HG02981 (cell line): ENCODE results near the gene DPM1.

Experiments
- ATAC-seq: cut with Tn5 transposase; IDR thresholded peaks from one replicate; pipeline ENCODE4 v1.9.1; 2021; ENCODE audit warnings: mild to moderate bottlenecking, moderate library complexity; ENCODE audit not compliant: unreplicated experiment

Gene DPM1

GRCh38 chr20:50931306-50932015 lies 26.9 kb downstream of the DPM1 start, which contains the start of gene ADNP:
Gene ADNP, minus strand, starts transcription at chr20:50931437. Its CDS starts 27,441 bp downstream, at chr20:50903996.
- peak; percentile 63 for ATAC-seq

GRCh38 chr20:50930976-50931305 lies 27.4 kb downstream of the DPM1 start:
- ATAC-seq = no peak

DNA sequence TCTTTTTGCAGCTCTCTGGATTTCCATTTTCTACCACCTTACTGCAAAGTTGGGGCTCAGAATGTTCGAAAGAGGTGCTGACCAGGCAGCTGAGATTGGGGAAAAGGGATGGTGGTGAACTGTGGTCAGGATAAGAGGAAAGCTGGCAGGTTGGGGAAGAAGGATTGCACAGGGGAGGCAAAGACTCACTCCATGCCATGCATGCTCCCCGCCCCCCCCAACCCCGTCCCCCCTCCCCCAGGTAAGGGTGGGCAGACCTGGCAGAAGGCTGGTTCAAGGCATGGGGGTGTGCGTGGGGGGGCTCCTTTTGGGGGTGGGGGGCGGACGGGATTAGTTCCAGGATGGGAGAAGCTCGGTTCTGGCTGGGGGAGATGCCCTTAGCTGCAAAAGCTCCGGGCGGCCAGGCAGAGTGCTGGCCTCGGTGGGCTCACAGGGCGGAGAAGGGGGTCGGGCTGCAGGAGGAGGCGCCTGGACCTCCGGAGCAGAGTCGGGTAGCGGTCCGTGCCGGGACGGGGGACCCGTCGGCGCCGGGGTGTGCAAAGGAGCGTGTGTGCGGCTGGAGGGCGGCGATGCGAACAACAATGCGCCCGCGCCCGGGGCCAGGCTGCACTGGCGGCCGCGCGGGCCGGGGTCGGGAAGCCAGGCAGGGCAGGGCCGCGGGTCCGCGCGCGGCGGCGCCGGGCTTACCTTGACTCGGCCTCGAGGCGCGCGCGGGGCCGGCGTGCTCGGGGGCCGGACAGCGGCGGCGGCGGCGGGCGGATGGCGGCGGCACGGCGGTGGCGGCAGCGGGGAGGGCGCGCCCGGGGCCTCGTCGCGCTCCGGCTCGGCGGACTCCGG lies 28.0 kb downstream of the DPM1 start:
- no peak for ATAC-seq

- ATAC-seq = peak; percentile 50
Observed at GRCh38 chr20:50929299-50930138, 28.8 kb downstream of the DPM1 start.

- ATAC-seq = no peak
Observed at GRCh38 chr20:50928469-50928868, 29.9 kb downstream of the DPM1 start.

DNA sequence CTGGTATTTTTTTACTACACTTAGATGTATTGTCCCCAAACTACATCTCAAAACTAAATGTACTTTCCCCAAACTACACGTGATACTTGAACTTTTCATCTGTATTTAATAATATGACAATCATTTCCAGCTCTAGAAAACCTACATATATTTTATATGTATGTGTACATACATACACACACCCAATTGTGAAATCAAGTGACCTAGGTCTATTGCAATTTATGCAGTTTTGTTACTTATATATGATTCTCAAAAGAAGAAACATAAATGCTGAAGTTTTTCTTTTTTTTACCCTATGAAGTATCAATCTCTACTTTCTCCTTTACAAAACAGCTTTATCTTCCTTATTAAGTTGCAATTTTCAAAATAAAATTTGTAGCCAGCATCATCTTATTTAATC lies 31.8 kb downstream of the DPM1 start:
- no peak for ATAC-seq

GRCh38 chr20:50924261-50924920 lies 33.9 kb downstream of the DPM1 start:
- no peak for ATAC-seq

DNA sequence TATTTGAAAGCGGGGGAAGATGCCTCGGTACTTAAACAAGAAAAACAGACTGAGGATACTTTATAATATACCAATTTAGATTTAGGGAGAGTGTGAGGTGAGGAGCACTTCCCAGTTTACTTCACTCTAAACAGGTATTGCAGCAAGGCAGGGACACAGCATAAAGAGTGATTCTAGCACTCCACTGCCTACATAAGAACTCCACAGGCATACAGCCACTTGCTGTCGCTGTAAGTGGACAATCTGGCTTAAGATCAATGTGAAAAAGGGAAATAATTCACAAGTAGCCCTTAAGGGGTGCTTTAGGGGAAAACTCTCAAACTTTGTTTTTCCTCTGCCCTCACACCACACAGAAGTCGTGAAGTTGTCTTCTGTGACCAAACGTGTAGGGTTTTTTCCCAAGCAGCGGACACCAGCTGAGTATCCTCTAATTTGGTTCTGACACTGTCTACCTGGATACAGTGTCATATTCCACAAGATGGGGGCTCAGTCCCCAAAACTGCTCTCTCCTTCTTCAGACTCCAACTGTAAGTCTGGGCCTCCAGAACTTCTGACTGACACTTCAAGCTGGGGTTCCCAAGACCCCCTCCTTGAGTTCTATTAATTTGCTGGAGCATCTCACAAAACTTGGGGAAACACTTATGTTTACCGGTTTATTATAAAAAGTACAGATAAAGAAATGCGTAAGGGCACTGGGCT lies 36.4 kb downstream of the DPM1 start:
- ATAC-seq = no peak

GRCh38 chr20:50920997-50921396 lies 37.3 kb downstream of the DPM1 start:
- peak; percentile 43 for ATAC-seq

GRCh38 chr20:50919567-50919966 lies 38.8 kb downstream of the DPM1 start:
- ATAC-seq = no peak

DNA sequence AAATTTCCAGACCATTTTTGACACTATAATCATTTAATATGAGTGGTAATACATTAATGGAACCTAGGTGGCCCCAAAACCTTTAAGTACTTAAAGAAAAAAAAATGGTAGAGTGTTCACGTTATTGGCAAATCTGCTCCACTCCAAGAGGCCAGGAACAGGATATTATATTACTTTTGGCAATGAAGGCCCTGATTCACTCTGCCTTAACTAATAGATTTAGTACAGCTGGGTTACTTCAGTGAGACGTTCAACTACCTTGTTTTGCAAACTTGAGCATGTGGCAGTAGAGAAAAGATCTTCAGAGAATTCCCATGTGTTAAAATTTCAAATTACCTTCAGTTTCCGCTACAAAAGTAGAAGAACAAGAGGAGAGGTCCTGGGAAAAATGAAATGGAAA lies 39.9 kb downstream of the DPM1 start:
- ATAC-seq = no peak

DNA sequence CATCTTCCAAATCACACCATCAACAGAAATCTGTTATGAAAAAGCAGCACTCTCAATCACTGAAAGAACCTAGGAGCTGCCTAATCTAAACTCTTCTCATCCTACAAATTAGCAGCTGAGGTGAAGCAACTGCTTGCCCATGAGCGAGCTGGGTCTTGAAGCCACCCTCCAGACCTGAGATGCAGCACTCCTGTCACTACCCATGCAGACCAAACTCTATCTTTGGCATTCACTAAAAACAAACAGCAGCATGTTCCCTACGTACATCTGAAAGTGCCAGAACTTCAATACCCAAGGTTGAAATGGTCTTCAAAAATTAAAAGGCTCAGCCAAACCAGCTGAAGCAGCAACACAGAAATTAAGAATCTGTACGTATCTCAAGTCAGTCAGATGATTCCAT lies 41.4 kb downstream of the DPM1 start:
- no peak for ATAC-seq

- ATAC-seq = no peak
Observed at GRCh38 chr20:50916257-50916656, 42.1 kb downstream of the DPM1 start.

DNA sequence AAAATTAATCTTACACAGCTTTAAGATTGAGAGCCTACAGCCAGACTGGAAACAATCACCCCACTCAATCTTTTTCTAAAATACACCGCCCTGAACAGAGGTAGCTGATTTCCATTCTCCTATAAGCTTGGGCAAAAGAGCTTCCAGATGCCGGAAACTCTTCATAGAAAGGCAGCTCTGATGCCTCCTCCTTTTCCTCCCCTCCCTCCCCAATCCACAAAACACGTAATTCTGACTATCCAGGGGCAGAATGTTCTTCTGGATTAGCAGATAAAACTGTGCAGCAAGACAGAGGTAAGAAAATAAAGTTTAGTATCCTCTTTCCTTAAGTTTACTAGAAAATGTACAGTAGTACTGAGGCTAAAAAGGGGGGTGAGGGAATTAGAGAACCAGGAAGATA lies 42.9 kb downstream of the DPM1 start:
- ATAC-seq = no peak

GRCh38 chr20:50913690-50914375 lies 44.5 kb downstream of the DPM1 start:
- ATAC-seq = no peak

- ATAC-seq = peak; percentile 57
Observed at GRCh38 chr20:50911716-50912115, 46.6 kb downstream of the DPM1 start.

DNA sequence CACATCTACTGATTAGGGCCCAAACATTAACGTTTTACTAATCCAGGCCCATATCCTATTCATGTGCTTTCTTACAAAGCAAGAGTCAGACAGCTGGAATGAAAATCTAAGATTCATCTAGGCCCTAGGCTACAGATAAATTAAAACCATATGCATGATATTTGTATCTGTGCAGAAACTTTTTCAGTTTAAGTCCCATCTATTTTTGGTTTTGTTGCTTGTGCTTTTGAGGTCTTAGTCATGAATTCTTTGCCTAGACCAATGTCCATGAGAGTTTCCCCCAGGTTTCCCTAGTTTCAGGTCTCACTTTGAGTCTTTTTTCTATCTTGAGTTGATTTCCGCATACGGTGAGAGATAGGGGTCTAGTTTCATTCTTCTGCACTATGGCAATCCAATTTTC lies 47.3 kb downstream of the DPM1 start:
- ATAC-seq = peak; percentile 7

- no peak for ATAC-seq
Observed at GRCh38 chr20:50909413-50909812, 48.9 kb downstream of the DPM1 start.

DNA sequence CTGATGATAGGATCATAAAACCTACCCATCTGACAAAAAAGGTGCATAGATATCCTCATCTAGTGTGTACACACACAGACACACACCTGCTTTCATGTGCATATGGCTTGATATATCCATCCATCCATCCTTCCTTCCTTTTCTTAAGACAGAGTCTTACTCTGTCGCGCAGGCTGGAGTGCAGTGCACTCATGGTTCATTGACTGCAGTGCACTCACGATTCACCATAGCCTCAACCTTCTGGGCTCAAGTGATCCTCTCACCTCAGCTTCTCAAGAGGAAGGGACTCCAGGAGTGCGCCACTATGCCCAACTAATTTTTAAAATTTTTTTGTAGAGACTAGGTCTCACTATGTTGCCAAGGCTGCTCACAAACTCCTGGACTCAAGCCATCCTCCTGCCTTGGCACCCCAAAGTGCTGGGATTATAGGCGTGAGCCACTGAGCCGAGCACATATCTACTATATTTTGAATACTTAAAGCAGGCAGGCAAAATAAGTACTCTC lies 54.2 kb downstream of the DPM1 start:
- ATAC-seq = no peak
